SU-DHL-6 (cell line): ENCODE results near the gene VASP.
A peak's percentile ranks its signal among the peaks of the same experiment; 100 is the strongest.

Source experiments
- H2AFZ ChIP-seq: fragments of 200-600 bp; sonication (generic); 2 replicates; pipeline ENCODE4 v1.6.1; 2014; ENCODE audit warnings: low read depth, mild to moderate bottlenecking, moderate library complexity, mixed read lengths, antibody characterized with exemption, low read length; ENCODE audit not compliant: severe bottlenecking
- H3F3A ChIP-seq: fragments of 200-600 bp; shearing (Covaris generic); 2 replicates; pipeline ENCODE4 v1.6.0; 2016; ENCODE audit warnings: antibody characterized with exemption, mild to moderate bottlenecking; ENCODE audit not compliant: insufficient read depth
- H3K27ac ChIP-seq: fragments of 200-600 bp; sonication (generic); 2 replicates; pipeline ENCODE4 v1.5.1; 2016; ENCODE audit warnings: low read depth, mild to moderate bottlenecking, low read length, moderate library complexity, mixed read lengths
- H3K27me3 ChIP-seq: fragments of 200-600 bp; sonication (generic), shearing (Covaris generic); 2 replicates; pipeline ENCODE4 v1.6.0; 2014; ENCODE audit warnings: mild to moderate bottlenecking, low read length
- H3K36me3 ChIP-seq: fragments of 200-600 bp; sonication (generic); 2 replicates; pipeline ENCODE4 v1.6.1; 2014; ENCODE audit warnings: mild to moderate bottlenecking, low read length, mixed read lengths
- H3K4me2 ChIP-seq: fragments of 300-600, 200-600 bp; shearing (Covaris generic), sonication (generic); 2 replicates; pipeline ENCODE4 v1.6.0; 2014; ENCODE audit warnings: low read length, low read depth, mild to moderate bottlenecking; ENCODE audit not compliant: poor library complexity, severe bottlenecking
- H3K4me3 ChIP-seq: fragments of 200-600 bp; sonication (generic); 2 replicates; pipeline ENCODE4 v1.5.1; 2014; ENCODE audit warnings: antibody characterized with exemption, low read length, mild to moderate bottlenecking, mixed read lengths; ENCODE audit not compliant: insufficient read depth, poor library complexity, severe bottlenecking
- H3K79me2 ChIP-seq: fragments of 200-600 bp; sonication (generic); 2 replicates; pipeline ENCODE4 v1.6.1; 2014; ENCODE audit warnings: mild to moderate bottlenecking, low read length, moderate library complexity; ENCODE audit not compliant: insufficient read depth
- H3K9ac ChIP-seq: fragments of 200-600 bp; sonication (generic); 2 replicates; pipeline ENCODE4 v1.7.0; 2014; ENCODE audit warnings: mild to moderate bottlenecking, low read length
- H3K9me2 ChIP-seq: fragments of 200-600 bp; sonication (generic); replicated peaks from 2 replicates; pipeline ENCODE4 v1.6.1; 2014; ENCODE audit warnings: low read length; ENCODE audit not compliant: insufficient read depth
- H3K9me3 ChIP-seq: fragments of 200-600 bp; sonication (generic); 2 replicates; pipeline ENCODE4 v1.6.1; 2014; ENCODE audit warnings: low read length, mixed read lengths; ENCODE audit not compliant: insufficient read depth
- H4K20me1 ChIP-seq: fragments of 200-600 bp; sonication (generic); 2 replicates; pipeline ENCODE4 v1.6.1; 2014; ENCODE audit warnings: low read depth, mild to moderate bottlenecking, antibody characterized with exemption, low read length, moderate library complexity, mixed read lengths
- EZH2phosphoT487 ChIP-seq: fragments of 200-600 bp; sonication (generic), shearing (Covaris generic); conservative IDR thresholded peaks from 2 replicates; pipeline ENCODE4 v1.6.1; 2018; ENCODE audit warnings: mild to moderate bottlenecking, antibody characterized with exemption, low read length, moderate library complexity, mixed read lengths
- TF ChIP-seq, protein P1 (sequence below): fragments of 200-600 bp; sonication (generic); IDR thresholded peaks from one replicate; pipeline ENCODE4 v1.5.1; 2017; ENCODE audit warnings: antibody characterized with exemption, mild to moderate bottlenecking, low read length, moderate library complexity; ENCODE audit not compliant: insufficient read depth, poor library complexity, severe bottlenecking

VASP gene

DNA sequence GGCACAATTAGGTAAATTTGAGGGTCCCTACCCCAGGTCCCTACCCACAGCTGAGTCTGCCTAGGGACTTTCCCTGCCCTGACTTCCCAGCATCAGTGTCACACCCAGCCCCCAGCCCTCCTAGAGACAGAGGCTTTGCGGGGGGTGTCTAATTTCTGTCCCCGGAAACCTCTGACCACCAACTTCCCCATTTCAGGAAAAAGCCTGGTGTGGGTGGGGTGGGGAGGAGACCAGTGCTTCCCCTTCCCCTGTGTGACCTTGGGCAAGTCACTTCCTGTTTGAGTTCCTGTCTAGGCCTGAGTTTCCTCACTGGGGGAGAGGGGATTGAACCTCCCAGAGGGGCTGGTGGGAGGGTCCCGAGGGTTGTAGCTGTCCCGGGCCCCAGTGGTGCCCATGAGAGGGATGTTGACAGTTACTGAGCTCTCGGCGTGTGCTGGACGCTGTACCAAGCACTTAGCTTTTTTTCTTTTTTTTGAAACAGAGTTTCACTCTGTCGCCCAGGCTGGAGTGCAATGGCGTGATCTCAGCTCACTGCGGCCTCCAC, 7.9 kb downstream of the VASP start:
- H3K27ac ChIP-seq, result peak overlapping the region; percentile 79
- peaks cover 10% of the 10 kb centered on the region for H3F3A ChIP-seq
- H3K9ac ChIP-seq, result peak overlapping the region; percentile 1; the same call in 1 of the 2 replicates

GRCh38 chr19:45515807-45516401, 8.6 kb downstream of the VASP start:
- H3K36me3 ChIP-seq, result no peaks in the 10 kb centered on the region

More for the DNA sequence above, 7.9 kb downstream of the VASP start:
- Histone ChIP-seq H3K4me2 (peak overlapping the region; percentile 34), H2AFZ (no peak overlapping the region), H3K27me3 (no peaks in the 10 kb centered on the region), H3K36me3 (no peaks in the 10 kb centered on the region), H4K20me1 (no peaks in the 10 kb centered on the region), H3K9me3 (no peaks in the 10 kb centered on the region), H3K9me2 (no peaks in the 10 kb centered on the region), H3K79me2 (peaks cover 25% of the 10 kb centered on the region; the same call in 1 of the 2 replicates), H3K4me3 (no peak overlapping the region)
- no peak for TF ChIP-seq EZH2phosphoT487
- TF ChIP-seq, protein P1, sequence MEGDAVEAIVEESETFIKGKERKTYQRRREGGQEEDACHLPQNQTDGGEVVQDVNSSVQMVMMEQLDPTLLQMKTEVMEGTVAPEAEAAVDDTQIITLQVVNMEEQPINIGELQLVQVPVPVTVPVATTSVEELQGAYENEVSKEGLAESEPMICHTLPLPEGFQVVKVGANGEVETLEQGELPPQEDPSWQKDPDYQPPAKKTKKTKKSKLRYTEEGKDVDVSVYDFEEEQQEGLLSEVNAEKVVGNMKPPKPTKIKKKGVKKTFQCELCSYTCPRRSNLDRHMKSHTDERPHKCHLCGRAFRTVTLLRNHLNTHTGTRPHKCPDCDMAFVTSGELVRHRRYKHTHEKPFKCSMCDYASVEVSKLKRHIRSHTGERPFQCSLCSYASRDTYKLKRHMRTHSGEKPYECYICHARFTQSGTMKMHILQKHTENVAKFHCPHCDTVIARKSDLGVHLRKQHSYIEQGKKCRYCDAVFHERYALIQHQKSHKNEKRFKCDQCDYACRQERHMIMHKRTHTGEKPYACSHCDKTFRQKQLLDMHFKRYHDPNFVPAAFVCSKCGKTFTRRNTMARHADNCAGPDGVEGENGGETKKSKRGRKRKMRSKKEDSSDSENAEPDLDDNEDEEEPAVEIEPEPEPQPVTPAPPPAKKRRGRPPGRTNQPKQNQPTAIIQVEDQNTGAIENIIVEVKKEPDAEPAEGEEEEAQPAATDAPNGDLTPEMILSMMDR, result no peak

DNA sequence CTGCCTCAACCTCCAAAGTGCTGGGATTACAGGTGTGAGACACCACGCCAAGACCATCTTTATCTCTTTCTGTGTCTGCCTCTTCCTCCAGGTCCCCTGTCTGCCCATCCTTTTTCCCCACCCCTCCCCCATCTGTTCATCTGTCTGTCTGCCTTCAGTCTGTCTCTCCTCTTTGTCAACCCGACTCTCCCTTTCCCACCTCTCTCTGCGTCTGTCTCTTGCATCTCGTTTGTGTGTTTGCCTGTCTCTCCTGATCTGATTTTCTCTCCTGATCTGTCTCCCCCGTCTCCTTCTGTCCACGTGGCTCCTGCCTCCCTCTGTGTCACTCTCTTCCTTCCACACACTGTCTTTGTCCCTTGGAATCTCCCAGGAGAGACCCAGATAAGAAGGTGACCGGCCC, 10.0 kb downstream of the VASP start:
- Histone ChIP-seq H3K79me2 (peaks cover 10% of the 10 kb centered on the region; the same call in 1 of the 2 replicates), H3K27ac (no peak overlapping the region), H3F3A (peaks cover 10% of the 10 kb centered on the region), H3K9me2 (no peaks in the 10 kb centered on the region), H2AFZ (no peak overlapping the region), H3K9ac (no peak overlapping the region), H3K4me2 (no peak overlapping the region), H4K20me1 (no peaks in the 10 kb centered on the region), H3K9me3 (no peaks in the 10 kb centered on the region), H3K27me3 (no peaks in the 10 kb centered on the region), H3K4me3 (no peak overlapping the region), H3K36me3 (no peaks in the 10 kb centered on the region)
- no peak for TF ChIP-seq EZH2phosphoT487
- TF ChIP-seq, protein P1, result no peak

More at GRCh38 chr19:45515807-45516401, 8.6 kb downstream of the VASP start:
- no peak overlapping the region for H3K4me3 ChIP-seq
- no peaks in the 10 kb centered on the region for H3K9me2 ChIP-seq
- H3K27ac ChIP-seq, result peak overlapping the region; percentile 79
- H3K9ac ChIP-seq, result 0 out of 2 replicates have a peak overlapping the region, but pooled peaks have one; percentile 1
- no peak overlapping the region for H2AFZ ChIP-seq
- H3K27me3 ChIP-seq, result no peaks in the 10 kb centered on the region
- TF ChIP-seq EZH2phosphoT487, result no peak
- TF ChIP-seq, protein P1, result no peak
- peaks cover 10% of the 10 kb centered on the region for H3F3A ChIP-seq
- peaks cover 18% of the 10 kb centered on the region; the same call in 1 of the 2 replicates for H3K79me2 ChIP-seq
- no peak overlapping the region for H3K4me2 ChIP-seq
- no peaks in the 10 kb centered on the region for H3K9me3 ChIP-seq
- no peaks in the 10 kb centered on the region for H4K20me1 ChIP-seq
